ENCODE measurements around the gene KLHL8. TPM values are rescaled to one million over a fixed set of nuclear protein-coding genes. Genes with fewer than 3 reads are reported as not detected.

The KLHL8 gene
- total and polyA plus RNA-seq, 8 donors: 2.1 to 107 (median 12.3) TPM

DNA sequence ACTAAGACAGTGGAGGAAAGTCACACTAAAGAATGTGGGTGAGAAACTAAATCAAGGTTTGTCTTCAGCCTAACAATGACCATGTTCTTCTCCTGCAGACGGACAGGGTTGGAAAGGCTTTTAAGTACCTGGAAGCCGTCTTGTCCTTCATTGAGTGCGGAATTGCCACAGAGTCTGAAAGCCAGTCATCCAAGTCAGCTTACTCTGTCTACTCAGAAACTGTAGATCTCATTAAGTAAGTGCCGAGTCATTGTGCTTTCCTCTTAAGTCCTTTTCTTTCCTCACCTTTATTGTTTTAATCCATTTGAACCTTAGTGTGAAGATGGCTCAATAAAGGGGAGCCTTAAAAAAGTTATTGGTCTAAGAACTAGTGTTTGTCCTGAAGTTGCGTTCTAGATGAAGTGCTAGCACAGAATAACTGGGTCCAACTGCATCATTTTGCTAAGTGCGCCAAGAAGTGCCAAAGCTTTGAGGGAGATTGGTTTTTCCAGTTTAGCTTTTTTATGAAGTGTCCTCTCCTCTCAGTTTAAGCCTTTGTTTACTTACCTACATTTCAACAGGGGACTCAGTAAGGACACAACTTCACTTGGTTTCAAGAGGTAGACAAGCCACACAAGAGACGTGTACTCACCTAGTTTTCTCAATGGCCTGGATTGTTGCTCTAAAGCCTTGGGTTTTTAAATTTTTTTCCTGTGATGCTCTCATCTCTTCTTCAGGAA, 89.3 kb downstream of the KLHL8 start:
- Histone ChIP-seq H3K27me3 (no peaks in the 10 kb centered on the region), H3K4me1 (no peaks in the 10 kb centered on the region), H3K36me3 (peaks cover 68 to 100% (median 99%) of the 10 kb centered on the region in 4 donors), H3K4me3 (no peak overlapping the region), H3K9me3 (no peaks in the 10 kb centered on the region), H3K27ac (no peak overlapping the region)
- DNase-seq: no peak
- intact Hi-C loops (cut with DNase I; ENCODE audit: low total_unique reads): no loop called here
- no peak for TF ChIP-seq POLR2AphosphoS5 (IDR thresholded peaks at IDR 0.05)
- TF ChIP-seq, protein P1, sequence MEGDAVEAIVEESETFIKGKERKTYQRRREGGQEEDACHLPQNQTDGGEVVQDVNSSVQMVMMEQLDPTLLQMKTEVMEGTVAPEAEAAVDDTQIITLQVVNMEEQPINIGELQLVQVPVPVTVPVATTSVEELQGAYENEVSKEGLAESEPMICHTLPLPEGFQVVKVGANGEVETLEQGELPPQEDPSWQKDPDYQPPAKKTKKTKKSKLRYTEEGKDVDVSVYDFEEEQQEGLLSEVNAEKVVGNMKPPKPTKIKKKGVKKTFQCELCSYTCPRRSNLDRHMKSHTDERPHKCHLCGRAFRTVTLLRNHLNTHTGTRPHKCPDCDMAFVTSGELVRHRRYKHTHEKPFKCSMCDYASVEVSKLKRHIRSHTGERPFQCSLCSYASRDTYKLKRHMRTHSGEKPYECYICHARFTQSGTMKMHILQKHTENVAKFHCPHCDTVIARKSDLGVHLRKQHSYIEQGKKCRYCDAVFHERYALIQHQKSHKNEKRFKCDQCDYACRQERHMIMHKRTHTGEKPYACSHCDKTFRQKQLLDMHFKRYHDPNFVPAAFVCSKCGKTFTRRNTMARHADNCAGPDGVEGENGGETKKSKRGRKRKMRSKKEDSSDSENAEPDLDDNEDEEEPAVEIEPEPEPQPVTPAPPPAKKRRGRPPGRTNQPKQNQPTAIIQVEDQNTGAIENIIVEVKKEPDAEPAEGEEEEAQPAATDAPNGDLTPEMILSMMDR (IDR thresholded peaks at IDR 0.05): no peak
- TF ChIP-seq EP300 (IDR thresholded peaks at IDR 0.05): no peak
- no peak for TF ChIP-seq POLR2A (IDR thresholded peaks at IDR 0.05)
- 92 to 98% (median 97%) methylated on average over 7 of the region's 7 CpGs for WGBS, 5 donors

DNA sequence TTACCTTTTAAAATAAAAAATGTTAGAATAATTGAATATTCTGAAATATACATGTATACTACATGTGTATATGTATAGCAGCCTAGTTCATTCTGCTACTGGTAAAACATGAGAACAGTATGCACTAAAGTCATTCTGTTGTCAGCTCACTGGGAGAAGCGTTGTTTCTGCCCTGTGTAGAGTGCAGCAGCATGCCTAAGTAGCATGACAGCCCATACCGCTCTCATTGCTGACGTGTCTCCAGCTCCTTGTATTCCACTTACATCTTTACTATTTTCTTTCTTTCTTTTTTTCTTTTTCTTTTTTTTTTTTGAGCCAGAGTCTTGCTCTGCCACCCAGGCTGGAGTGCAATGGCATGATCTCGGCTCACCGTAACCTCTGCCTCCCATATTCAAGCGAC, 90.7 kb downstream of the KLHL8 start:
- TF ChIP-seq POLR2A (IDR thresholded peaks at IDR 0.05) (no peak), POLR2AphosphoS5 (IDR thresholded peaks at IDR 0.05) (no peak), EP300 (IDR thresholded peaks at IDR 0.05) (no peak)
- TF ChIP-seq, protein P1 (IDR thresholded peaks at IDR 0.05): no peak
- H3K27ac ChIP-seq: no peak overlapping the region
- no peak overlapping the region for H3K4me3 ChIP-seq
- H3K27me3 ChIP-seq: no peaks in the 10 kb centered on the region
- no peak for DNase-seq
- peaks cover 70 to 100% (median 99%) of the 10 kb centered on the region in 4 donors for H3K36me3 ChIP-seq
- no peaks in the 10 kb centered on the region for H3K9me3 ChIP-seq
- intact Hi-C loops (cut with DNase I; ENCODE audit: low total_unique reads): no loop called here
- 95 to 99% (median 98%) methylated on average over 6 of the region's 6 CpGs for WGBS, 5 donors
- H3K4me1 ChIP-seq: no peaks in the 10 kb centered on the region

DNA sequence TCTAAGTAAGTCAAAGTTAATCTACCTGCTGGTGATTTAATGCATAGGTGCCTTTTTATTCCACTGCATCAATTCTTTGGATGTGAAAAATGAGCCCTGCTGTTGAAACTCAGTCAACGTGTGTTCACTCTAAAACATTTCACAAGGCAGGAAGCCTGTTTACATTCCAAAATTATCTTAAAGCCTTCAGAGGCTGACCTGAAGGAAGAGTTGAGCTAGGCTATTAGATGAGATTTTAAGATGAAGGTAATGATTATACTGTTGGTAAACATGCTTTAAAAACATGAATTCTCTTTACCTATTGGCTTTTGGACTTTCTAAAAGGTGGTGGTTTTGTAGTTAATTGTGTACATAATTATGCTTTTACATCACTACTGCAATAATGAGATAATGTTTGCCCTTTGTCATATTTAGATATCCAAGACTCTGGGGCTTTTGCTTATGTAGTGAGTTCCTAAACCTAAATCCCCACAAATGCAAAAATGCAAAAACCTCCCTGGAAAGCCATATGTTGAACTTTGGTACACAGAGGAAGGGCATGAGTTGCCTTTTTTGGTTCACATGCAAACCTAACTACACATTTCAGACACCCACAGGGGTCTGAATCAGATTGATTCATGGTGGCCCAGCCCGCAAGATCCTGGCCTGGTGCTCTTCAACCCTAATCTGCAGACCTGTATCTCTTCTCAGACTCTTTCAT, 92.3 kb downstream of the KLHL8 start:
- Histone ChIP-seq H3K4me1 (peaks cover 0 to 7% (median 2%) of the 10 kb centered on the region in 4 donors), H3K4me3 (no peak overlapping the region), H3K27me3 (no peaks in the 10 kb centered on the region), H3K9me3 (no peaks in the 10 kb centered on the region), H3K36me3 (peaks cover 56 to 95% (median 89%) of the 10 kb centered on the region in 4 donors), H3K27ac (no peak overlapping the region)
- TF ChIP-seq POLR2AphosphoS5 (IDR thresholded peaks at IDR 0.05) (no peak), EP300 (IDR thresholded peaks at IDR 0.05) (no peak), POLR2A (IDR thresholded peaks at IDR 0.05) (no peak)
- TF ChIP-seq, protein P1 (IDR thresholded peaks at IDR 0.05): no peak
- DNase-seq: no peak
- WGBS, 5 donors: 59 to 78% (median 63%) methylated on average over 2 of the region's 2 CpGs
- intact Hi-C loops (cut with DNase I; ENCODE audit: low total_unique reads): no loop called here

DNA sequence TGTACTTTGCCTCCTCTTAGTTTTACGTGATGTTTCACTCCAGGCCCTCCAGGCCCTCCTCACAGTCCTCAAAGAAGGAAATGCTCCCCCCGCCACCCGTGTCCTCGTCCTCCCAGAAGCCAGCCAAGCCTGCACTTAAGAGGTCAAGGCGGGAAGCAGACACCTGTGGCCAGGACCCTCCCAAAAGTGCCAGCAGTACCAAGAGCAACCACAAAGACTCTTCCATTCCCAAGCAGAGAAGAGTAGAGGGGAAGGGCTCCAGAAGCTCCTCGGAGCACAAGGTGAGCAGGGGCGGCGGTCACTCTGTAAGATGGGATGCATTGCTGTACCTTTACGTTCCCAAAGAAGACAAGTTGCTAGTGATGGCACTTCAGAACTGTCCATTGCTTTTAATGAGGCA, 94.4 kb downstream of the KLHL8 start:
- TF ChIP-seq, protein P1 (IDR thresholded peaks at IDR 0.05): no peak
- TF ChIP-seq EP300 (IDR thresholded peaks at IDR 0.05) (no peak), POLR2AphosphoS5 (IDR thresholded peaks at IDR 0.05) (no peak), POLR2A (IDR thresholded peaks at IDR 0.05) (no peak)
- Histone ChIP-seq H3K4me3 (no peak overlapping the region), H3K36me3 (peaks cover 38 to 84% (median 68%) of the 10 kb centered on the region in 4 donors), H3K9me3 (no peaks in the 10 kb centered on the region), H3K27me3 (no peaks in the 10 kb centered on the region), H3K4me1 (peaks cover 0 to 28% (median 14%) of the 10 kb centered on the region in 4 donors), H3K27ac (no peak overlapping the region)
- intact Hi-C loops (cut with DNase I; ENCODE audit: low total_unique reads): no loop called here
- WGBS, 5 donors: 93 to 98% (median 96%) methylated on average over 9 of the region's 9 CpGs
- DNase-seq: no peak

Data from stomach (tissue), 9 donors.